K562 (cell line): Measurements from ENCODE around the gene PXK. TPM values are rescaled to one million over a fixed set of nuclear protein-coding genes. Genes with fewer than 3 reads are reported as not detected.

Source experiments
- ATAC-seq: fragments of 200-7000 bp; cut with Tn5 transposase; 3 replicates; pipeline ENCODE4 v1.9.1; 2020; ENCODE audit warnings: moderate library complexity
- BruUV-seq: library from RNA; stranded (reverse); fragments of 400-500 nt; replicated peaks from 2 replicates; lab custom pipeline; 2021; lab: Mats Ljungman, UMichigan
- CTCF ChIA-PET: fragments of 300-600 bp; formaldehyde crosslinking; extraction: SDS; loops from one replicate; lab custom pipeline; 2021; ENCODE audit warnings: low intra/inter-chr PET ratio; lab: Yijun Ruan, JAX
- POLR2A ChIA-PET: fragments of 300-600, 350-650 bp; sonication (Branson Sonifier 250); formaldehyde crosslinking; extraction: SDS; loops from one replicate; lab custom pipeline; 2021; ENCODE audit warnings: antibody characterized with exemption, inconsistent platforms; lab: Yijun Ruan, JAX
- DNase-seq, 4 experiments: peaks; one replicate each; pipeline versions ENCODE4 v3.0.0 to v3.0.0-alpha.2; 2011 to 2018; ENCODE audit warnings: low spot score in 3 of 4, mixed read lengths in 3 of 4; ENCODE audit errors: extremely low read depth in 1 of 4
- FAIRE-seq: peaks from 2 replicates; lab custom pipeline; 2011; peaks lifted over from hg19 to GRCh38; lab: Jason Lieb, UNC
- H2AFZ ChIP-seq: 2 replicates; pipeline ENCODE4 v1.6.0; 2011; ENCODE audit warnings: low read depth, low read length, control low read depth, inconsistent platforms
- H3K27ac ChIP-seq: fragments of 200-600 bp; 3 replicates; pipeline ENCODE4 v1.8.0; 2011; ENCODE audit warnings: low read depth, mild to moderate bottlenecking, control low read depth, inconsistent platforms, low read length, moderate library complexity, mixed read lengths; ENCODE audit errors: extremely low read depth
- H3K27me3 ChIP-seq, 2 experiments: fragments of 300-600 bp in 1 of 2; 2 replicates in 1 of 2; 3 replicates in 1 of 2; pipeline versions ENCODE4 v1.6.0 to v1.8.0; 2011; ENCODE audit warnings: inconsistent platforms in 2 of 2, low read length in 2 of 2, mild to moderate bottlenecking in 1 of 2, mixed read lengths in 1 of 2, moderate library complexity in 1 of 2; ENCODE audit not compliant: control insufficient read depth in 2 of 2, insufficient read depth in 2 of 2
- H3K36me3 ChIP-seq: fragments of 300-600 bp; 3 replicates; pipeline ENCODE4 v1.8.0; 2011; ENCODE audit warnings: mild to moderate bottlenecking, low read length, inconsistent platforms; ENCODE audit not compliant: control insufficient read depth, insufficient read depth
- H3K4me1 ChIP-seq, 2 experiments: fragments of 200-600 bp in 1 of 2; replicated peaks in 1 of 2; 2 replicates in 1 of 2; 3 replicates in 1 of 2; pipeline versions ENCODE4 v1.5.1 to v1.8.0; 2011; ENCODE audit warnings: inconsistent platforms in 2 of 2, low read length in 2 of 2, mild to moderate bottlenecking in 1 of 2, mixed read lengths in 1 of 2, moderate library complexity in 1 of 2; ENCODE audit not compliant: control insufficient read depth in 2 of 2, insufficient read depth in 2 of 2
- H3K4me2 ChIP-seq: 2 replicates; pipeline ENCODE4 v1.6.1; 2011; ENCODE audit warnings: low read length, control low read depth, inconsistent platforms, mixed read lengths; ENCODE audit not compliant: insufficient read depth
- H3K4me3 ChIP-seq: fragments of 200-600 bp; sonication (generic), shearing (Covaris generic); 2 replicates; pipeline ENCODE4 v1.5.1; 2016; ENCODE audit warnings: control low read depth, inconsistent platforms
- H3K79me2 ChIP-seq: fragments of 200-600 bp; 3 replicates; pipeline ENCODE4 v1.8.0; 2011; ENCODE audit warnings: low read length, inconsistent platforms; ENCODE audit not compliant: control insufficient read depth, insufficient read depth
- H3K9ac ChIP-seq, 2 experiments: 2 replicates each; pipeline versions ENCODE4 v1.6.0 to v1.6.1; 2011; ENCODE audit warnings: low read depth in 2 of 2, low read length in 2 of 2, control low read depth in 1 of 2, inconsistent platforms in 1 of 2, mild to moderate bottlenecking in 1 of 2, mixed read lengths in 1 of 2; ENCODE audit not compliant: insufficient read depth in 1 of 2
- H3K9me1 ChIP-seq: one replicate; pipeline ENCODE4 v1.6.0; 2011; ENCODE audit warnings: inconsistent platforms, mild to moderate bottlenecking, low read length, moderate library complexity; ENCODE audit not compliant: control insufficient read depth, insufficient read depth
- H3K9me3 ChIP-seq: replicated peaks from 2 replicates; pipeline ENCODE4 v1.5.1; 2011; ENCODE audit warnings: low read depth, low read length, inconsistent platforms; ENCODE audit not compliant: control insufficient read depth, insufficient read depth
- H4K20me1 ChIP-seq: replicated peaks from 2 replicates; pipeline ENCODE4 v1.6.1; 2011; ENCODE audit warnings: low read length, inconsistent platforms, mixed read lengths; ENCODE audit not compliant: control insufficient read depth, insufficient read depth
- E2F4 ChIP-seq: sonication (generic); formaldehyde crosslinking; IDR thresholded peaks from 2 replicates; pipeline ENCODE4 v1.8.0; 2022; ENCODE audit warnings: mild to moderate bottlenecking, low read depth, missing genetic modification reagents
- ESRRB ChIP-seq: fragments of 250-450 bp; sonication (Bioruptor Pico); IDR thresholded peaks from 2 replicates; pipeline ENCODE4 v1.5.0; 2020; ENCODE audit warnings: mild to moderate bottlenecking, moderate library complexity, borderline replicate concordance
- FOXK1 ChIP-seq: sonication (generic); formaldehyde crosslinking; IDR thresholded peaks from 2 replicates; pipeline ENCODE4 v1.8.0; 2022; ENCODE audit warnings: missing genetic modification reagents, mild to moderate bottlenecking, borderline replicate concordance
- KAT8 ChIP-seq: fragments of 450-650 bp; IDR thresholded peaks from 2 replicates; pipeline ENCODE4 v1.6.1; 2016; ENCODE audit warnings: low read depth, mild to moderate bottlenecking
- MCM2 ChIP-seq: fragments of 450-650 bp; IDR thresholded peaks from 2 replicates; pipeline ENCODE4 v1.6.1; 2017; ENCODE audit warnings: low read depth, mild to moderate bottlenecking
- NCOA6 ChIP-seq: fragments of 450-650 bp; IDR thresholded peaks from 2 replicates; pipeline ENCODE4 v1.6.1; 2017; ENCODE audit warnings: mild to moderate bottlenecking
- WGBS: fragments of 100-300 bp; shearing (Covaris generic); methylation state at CpG from one replicate; pipeline ENCODE4 v1.1.6; 2016; ENCODE audit warnings: low coverage, mixed read lengths; ENCODE audit not compliant: insufficient coverage; ENCODE audit errors: missing lambda C conversion rate; 5-methylcytosine and 5-hydroxymethylcytosine counted together
- in situ Hi-C: fragments of 300-500 bp; cut with MboI; formaldehyde crosslinking; loops from 4 replicates; pipeline ENCODE4 v1.15.0; 2018; ENCODE audit warnings: inconsistent platforms, mixed read lengths
- intact Hi-C: fragments of 100-400 bp; cut with micrococcal nuclease; formaldehyde crosslinking; loops from 2 replicates; pipeline ENCODE4 v1.14.2; 2022
- polyA plus RNA-seq, 8 experiments: library from polyadenylated mRNA; depleted of rRNA in 4 of 8; stranded (reverse) in 5 of 8; unstranded in 3 of 8; fragments of >200 nt; fragmentation: Nextera tagmentation in 2 of 8; fragmentation: Illumina TruSeq in 1 of 8; extraction: Ambion mirVana in 2 of 8; extraction: Trizol in 1 of 8; gene quantifications; 2 replicates each; pipeline versions ENCODE4 v1.2.1 to v1.2.3, GENCODE V29; 2011 to 2014; ENCODE audit warnings: inconsistent platforms in 1 of 8, missing spikeins in 1 of 8
- total RNA-seq, 7 experiments: library from RNA; depleted of rRNA in 6 of 7; stranded (reverse); fragments of >200 nt in 6 of 7; fragmentation: Illumina TruSeq in 2 of 7; extraction: Trizol in 2 of 7; gene quantifications; 2 replicates each; pipeline versions ENCODE4 v1.2.1 to v1.2.3, GENCODE V29; 2011 to 2021; ENCODE audit warnings: low replicate concordance in 1 of 7

The PXK gene
- total and polyA plus RNA-seq, 9 of the 15 experiments (the other 6 are each of a cell fraction or from before 2014, with no cell fraction given): 3.3 to 19.9 (median 11.3) TPM

DNA sequence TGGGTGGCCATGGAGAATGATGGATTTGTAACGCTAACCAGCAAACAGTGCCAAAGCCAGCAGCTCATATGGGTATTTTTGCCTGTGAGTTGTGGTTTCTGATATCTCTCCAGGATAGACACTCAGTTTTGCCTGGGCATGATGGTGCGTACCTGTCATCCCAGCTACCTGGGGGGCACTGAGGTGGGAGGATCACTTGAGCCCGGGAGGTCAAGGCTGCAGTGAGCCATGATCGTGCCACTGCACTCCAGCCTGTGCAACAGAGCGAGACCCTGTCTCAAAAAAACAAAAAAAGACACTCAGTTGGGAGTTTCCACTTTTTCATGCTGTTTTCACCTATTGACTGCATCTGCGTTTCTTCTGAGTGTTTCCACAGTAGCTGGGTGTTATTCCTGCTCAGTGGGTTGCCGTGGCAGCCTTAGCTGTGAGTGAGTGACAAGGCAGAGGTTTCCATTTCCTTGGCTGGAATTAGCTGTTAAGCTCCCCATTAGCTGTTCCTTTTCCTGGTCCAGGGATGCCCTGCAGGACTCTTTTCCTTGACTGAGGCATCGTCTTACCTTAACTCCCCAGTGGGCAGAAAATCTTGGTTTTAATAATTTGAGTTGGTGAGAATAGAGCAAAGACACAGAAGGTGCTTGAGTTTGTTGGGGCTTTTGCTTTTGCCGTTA, 40.9 kb upstream of the PXK start (continued):
- TF ChIP-seq FOXK1 (CRISPR knock-in tag) (no peak), NCOA6 (no peak), MCM2 (no peak), KAT8 (no peak), ESRRB (no peak)

DNA sequence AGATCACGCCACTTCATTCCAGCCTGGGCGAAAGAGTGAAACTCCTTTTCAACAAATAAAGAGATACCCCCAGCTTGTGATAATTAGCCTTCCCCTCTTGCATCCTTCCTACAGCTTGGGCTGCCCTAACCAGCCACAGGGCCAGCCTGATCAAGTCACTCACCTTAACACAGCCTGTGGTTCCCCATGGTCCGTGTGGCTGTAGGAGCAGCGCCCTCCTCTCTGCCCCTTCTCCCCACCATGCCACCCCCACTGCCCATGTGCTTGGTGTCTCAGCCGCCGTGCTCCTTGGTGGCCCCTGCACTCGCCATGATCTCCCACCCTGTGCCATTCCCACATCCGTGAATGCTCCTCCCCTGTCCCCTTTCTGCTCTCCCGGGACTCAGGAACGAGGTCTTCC, 39.8 kb upstream of the PXK start:
- Histone ChIP-seq H3K4me2 (no peak overlapping the region), H3K36me3 (no peaks in the 10 kb centered on the region), H3K9me1 (no peaks in the 10 kb centered on the region), H3K79me2 (no peaks in the 10 kb centered on the region), H3K9ac (no peak overlapping the region), H3K4me3 (no peak overlapping the region), H3K9me3 (no peaks in the 10 kb centered on the region), H3K27me3 (peaks cover 0 to 12% of the 10 kb centered on the region in 2 experiments; a peak in 1 of 5 replicates), H3K4me1 (no peaks in the 10 kb centered on the region), H2AFZ (no peak overlapping the region), H4K20me1 (no peaks in the 10 kb centered on the region), H3K27ac (no peak overlapping the region)
- in situ Hi-C loops: no loop called here
- DNase-seq (no peak), FAIRE-seq (no peak), ATAC-seq (no peak)
- TF ChIP-seq E2F4 (CRISPR knock-in tag): no peak
- BruUV-seq: no TSS peak
- CTCF ChIA-PET: no interaction called here
- intact Hi-C loops: no loop called here
- POLR2A ChIA-PET: interaction anchor here (0.6 kb wide), 1 partner anchor 21 kb away, joined by 3 read pairs; no protein-coding TSS in a partner anchor
- WGBS: 7% methylated on average over 4 of the region's 10 CpGs
